Stimulated activated CD8-positive, alpha-beta memory T cell treated with anti-CD3 and anti-CD28 coated beads, Interleukin-4, amount 100 ng/mL, for 24 hours (primary cell): Measurements from ENCODE around the gene ZNF577.
"Not testable (repeated sequence)": the region's sequence is repeated elsewhere in the genome, so short reads cannot be mapped to it uniquely, and the experiment has no call there.

ENCODE experiments used
- DNase-seq: peaks from one replicate; pipeline ENCODE4 v3.0.0-alpha.2; 2020; ENCODE audit warnings: low read depth

Gene ZNF577

GRCh38 chr19:51887522-51888498 lies at the start of gene ZNF577:
Gene ZNF577 (minus strand): TSS chr19:51887951. CDS start chr19:51880382, 7,569 bp downstream.
- peak; percentile 50 for DNase-seq

- no peak for DNase-seq
Measured at GRCh38 chr19:51931921-51932320, 44.2 kb upstream of the ZNF577 start.

GRCh38 chr19:51927859-51928258 lies 40.1 kb upstream of the ZNF577 start:
- DNase-seq, result no peak

GRCh38 chr19:51926784-51927741 lies 39.3 kb upstream of the ZNF577 start, which contains the start of gene ZNF613:
Gene ZNF613 (plus strand): TSS chr19:51927472. CDS start chr19:51936221, 8,749 bp downstream.
- peak; percentile 73 for DNase-seq

- no peak for DNase-seq
Measured at GRCh38 chr19:51926426-51926783, 38.7 kb upstream of the ZNF577 start.

- no peak for DNase-seq
Measured at GRCh38 chr19:51921949-51922348, 34.2 kb upstream of the ZNF577 start.

- DNase-seq, result no peak
Measured at GRCh38 chr19:51919606-51920005, 31.9 kb upstream of the ZNF577 start.

- DNase-seq, result no peak
Measured at GRCh38 chr19:51916167-51916566, 28.4 kb upstream of the ZNF577 start.

GRCh38 chr19:51915324-51915867 lies 27.6 kb upstream of the ZNF577 start:
- DNase-seq, result no peak

GRCh38 chr19:51907981-51908380 lies 20.2 kb upstream of the ZNF577 start:
- not testable (repeated sequence) for DNase-seq

- DNase-seq, result not testable (repeated sequence)
Measured at GRCh38 chr19:51906108-51906507, 18.4 kb upstream of the ZNF577 start.

GRCh38 chr19:51905639-51906038 lies 17.9 kb upstream of the ZNF577 start:
- DNase-seq, result not testable (repeated sequence)

GRCh38 chr19:51905206-51905605 lies 17.5 kb upstream of the ZNF577 start:
- no peak for DNase-seq

GRCh38 chr19:51904331-51905165 lies 16.8 kb upstream of the ZNF577 start, which contains the start of gene ZNF649:
Gene ZNF649 (minus strand): TSS chr19:51905017. CDS start chr19:51900107, 4,910 bp downstream.
- DNase-seq, result peak; percentile 65

GRCh38 chr19:51903192-51903591 lies 15.4 kb upstream of the ZNF577 start:
- DNase-seq, result no peak

- no peak for DNase-seq
Measured at GRCh38 chr19:51901860-51902259, 14.1 kb upstream of the ZNF577 start.

- no peak for DNase-seq
Measured at GRCh38 chr19:51891193-51891747, 3.5 kb upstream of the ZNF577 start.

- DNase-seq, result no peak
Measured at GRCh38 chr19:51889934-51890333, 2.2 kb upstream of the ZNF577 start.

- DNase-seq, result no peak
Measured at GRCh38 chr19:51884713-51885112, 3.0 kb downstream of the ZNF577 start.

- no peak for DNase-seq
Measured at GRCh38 chr19:51882518-51882917, 5.2 kb downstream of the ZNF577 start.

- no peak for DNase-seq
Measured at GRCh38 chr19:51873097-51873496, 14.7 kb downstream of the ZNF577 start.
